ENCODE results near the gene MRPL34.

The MRPL34 gene

DNA sequence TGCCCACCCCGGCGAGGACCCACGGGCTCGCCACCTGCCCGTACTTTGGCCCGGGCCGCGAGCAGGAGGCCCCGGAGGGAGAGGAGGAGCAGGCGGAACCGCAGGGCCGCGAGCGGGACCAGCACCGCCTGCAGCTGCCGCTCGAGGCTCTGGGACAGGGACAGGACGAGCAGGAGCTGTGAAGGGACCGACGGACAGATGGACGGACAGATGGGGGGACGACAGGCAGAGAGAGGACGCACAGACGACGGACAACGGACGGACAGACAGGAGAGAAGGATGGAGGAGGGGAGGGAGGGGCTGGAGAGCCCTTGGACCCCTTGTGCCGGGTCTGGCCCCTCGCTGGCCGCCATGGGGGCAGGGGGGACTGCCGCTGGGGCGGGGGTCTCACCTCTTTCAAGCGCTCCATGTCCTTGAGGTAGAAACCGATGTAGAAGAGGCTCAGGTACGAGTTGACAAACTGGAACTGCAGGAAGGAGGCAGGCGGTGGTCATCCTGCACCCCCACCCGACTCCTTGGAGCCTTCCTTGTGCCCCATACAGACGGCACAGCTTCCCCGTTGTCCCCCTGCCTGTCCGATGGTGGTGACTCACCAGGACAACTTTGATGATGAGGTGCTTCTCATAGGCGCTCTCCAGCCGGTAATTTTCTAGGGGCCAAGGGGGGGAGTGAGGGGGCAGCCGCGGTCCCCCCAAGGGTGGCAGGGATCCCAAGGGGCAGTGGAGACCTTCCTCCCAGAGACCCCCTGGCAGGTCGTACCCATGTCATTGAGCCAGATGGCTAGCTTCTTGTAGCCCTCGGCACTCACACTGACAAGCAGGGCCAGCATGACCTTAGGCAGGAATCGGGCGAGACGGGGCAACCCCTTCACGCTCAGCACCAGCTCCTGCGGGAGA is 23.9 kb downstream of the MRPL34 start:
- no peak for DNase-seq

DNA sequence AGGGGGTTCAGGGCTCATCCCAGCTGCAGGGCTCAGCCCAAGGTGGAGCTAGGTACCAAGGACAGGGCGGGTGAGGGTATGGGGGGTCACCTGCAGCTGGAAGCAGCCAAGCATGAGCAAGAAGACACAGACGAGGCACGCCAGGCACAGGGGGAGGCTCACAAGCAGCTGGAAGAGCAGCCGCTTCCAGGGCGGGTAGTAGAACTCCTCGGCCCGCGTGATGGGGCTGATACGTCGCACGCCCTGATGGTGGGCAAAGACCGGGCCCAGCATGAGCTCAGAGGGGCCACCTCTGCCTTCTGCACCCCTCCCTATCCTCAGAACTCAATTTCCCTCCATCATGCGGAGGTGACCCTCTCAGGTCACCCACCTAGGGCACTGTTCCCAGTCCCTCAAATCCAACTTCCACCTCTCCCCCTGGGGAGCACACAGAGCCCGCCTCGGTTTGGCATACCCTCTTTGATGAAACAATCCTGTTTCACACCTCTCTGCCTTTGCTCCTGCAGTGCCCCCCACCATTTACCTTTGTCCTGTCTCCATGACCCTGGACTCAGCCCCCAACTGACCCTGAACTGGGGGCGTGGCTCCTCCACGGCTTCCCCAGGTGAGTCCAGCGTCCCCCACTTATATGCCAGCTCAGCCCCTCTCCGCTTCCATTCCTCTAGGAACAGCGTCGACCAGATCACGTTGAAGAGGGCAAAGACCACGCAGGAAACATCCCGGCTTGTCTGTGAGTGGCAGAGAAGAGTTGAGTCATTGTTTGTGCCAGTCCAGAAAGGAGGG is 24.8 kb downstream of the MRPL34 start:
- no peak for DNase-seq

DNA sequence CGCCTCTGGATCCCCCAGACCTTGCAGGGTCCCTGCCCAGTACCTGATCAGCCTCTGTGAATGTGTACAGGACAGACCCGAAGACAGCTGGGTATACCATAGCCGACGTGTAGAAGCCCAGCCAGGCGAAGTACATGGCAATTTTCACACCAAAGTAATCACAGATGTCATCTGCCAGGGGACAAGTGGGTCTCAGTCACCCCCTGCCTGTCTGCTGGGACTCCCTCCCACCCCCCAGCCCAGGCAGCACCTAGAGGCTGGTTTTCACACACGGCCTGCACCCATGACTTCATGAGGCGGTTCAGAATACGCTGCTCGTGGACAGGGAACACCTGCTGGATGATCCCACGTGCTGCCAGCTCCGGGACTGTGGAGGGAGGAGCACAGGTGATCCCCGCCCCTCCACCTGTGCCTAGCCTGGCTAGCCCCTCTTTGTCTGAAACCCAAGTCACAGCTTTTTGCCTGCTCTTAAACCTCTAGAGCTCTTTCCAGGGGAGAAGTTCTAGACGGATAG is 25.4 kb downstream of the MRPL34 start:
- no peak for DNase-seq

DNA sequence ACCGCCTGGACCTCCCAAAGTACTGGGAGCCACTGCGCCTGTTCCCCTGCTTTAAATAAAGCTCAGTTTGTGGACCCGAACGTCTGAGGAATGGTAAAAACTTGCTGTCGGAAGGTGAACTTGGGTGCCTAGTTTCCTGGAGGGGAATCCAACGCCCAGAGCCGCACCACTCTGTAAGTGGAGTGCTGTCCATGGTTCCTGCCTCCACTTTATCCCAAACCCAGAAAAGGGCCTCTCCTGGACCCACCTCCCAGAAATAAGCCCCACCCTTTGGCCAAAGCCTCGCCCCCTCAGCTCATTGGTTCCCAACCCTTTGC is 26.6 kb downstream of the MRPL34 start:
- no peak for DNase-seq

- no peak for DNase-seq
Observed at GRCh38 chr19:17332677-17333581, 27.3 kb downstream of the MRPL34 start.

- peak; percentile 66 for DNase-seq
Observed at GRCh38 chr19:17333611-17334413, 28.1 kb downstream of the MRPL34 start.

- peak; percentile 97 for DNase-seq
Observed at GRCh38 chr19:17334414-17335409, 29.0 kb downstream of the MRPL34 start, which contains the start of gene ANO8. Gene ANO8 (minus strand): TSS chr19:17334855. CDS start chr19:17334670, 185 bp downstream.

DNA sequence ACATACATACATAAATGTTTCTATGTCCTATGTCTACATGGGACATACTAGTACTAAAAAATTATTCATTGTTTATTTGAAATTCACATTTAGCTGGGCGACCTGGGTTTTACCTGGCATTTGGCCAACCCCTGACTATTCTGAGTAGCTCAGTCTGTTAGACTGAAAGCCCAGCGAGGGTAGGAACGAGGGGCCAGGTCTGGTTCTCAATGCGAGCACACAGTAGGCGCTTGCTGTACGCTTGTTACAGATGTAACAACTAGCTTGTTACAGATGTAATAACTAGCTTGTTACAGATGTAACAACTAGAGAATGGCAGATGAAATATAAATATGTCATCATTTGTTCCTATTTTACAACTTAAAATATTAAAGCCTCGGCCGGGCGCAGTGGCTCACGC is 29.9 kb downstream of the MRPL34 start:
- no peak for DNase-seq

DNA sequence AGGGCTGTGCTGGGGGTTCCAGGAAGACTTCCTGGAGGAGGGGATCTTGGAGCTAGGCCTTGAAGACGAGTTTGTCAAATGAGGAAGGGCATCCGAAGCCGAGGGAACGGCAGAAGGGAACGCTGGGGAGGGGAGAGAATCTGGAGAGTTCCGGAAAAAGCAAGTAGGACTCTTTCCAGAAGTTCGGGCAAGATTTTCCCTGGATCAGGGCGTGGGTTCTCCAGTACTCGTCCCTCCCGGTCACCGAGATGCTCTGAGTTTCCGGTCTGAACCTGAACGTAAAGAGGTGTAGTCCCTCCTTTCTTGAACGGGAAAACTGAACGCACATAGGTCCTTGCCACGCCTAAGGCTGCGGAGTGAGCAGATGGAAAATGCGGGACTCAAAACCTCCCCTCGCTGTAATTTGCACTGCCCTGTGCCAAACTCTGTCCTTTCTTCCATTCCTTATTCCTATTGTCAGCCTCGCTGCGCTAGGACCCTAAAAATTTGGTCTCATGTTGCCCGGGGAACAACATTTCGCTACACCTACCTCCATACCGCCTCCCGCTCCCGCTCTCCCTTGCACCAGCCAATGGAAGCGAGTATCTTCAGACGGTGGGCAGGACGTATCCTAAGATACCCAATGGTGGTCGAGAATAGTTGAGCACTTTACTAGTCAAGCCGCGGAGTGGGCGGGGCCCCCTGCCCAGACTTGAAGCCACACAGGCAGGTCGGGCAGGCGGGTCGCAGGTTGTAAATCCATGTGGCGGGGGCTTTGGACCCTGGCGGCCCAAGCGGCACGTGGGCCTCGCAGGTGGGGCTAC is 31.4 kb downstream of the MRPL34 start, which contains the start of gene GTPBP3:
GTPBP3 (plus strand) TSS at position 682 of the 803 bp plus-strand sequence; CDS start at position 741, 59 bp downstream.
- DNase-seq, result peak; percentile 93

GRCh38 chr19:17337675-17338432 is 32.2 kb downstream of the MRPL34 start:
- no peak for DNase-seq

DNA sequence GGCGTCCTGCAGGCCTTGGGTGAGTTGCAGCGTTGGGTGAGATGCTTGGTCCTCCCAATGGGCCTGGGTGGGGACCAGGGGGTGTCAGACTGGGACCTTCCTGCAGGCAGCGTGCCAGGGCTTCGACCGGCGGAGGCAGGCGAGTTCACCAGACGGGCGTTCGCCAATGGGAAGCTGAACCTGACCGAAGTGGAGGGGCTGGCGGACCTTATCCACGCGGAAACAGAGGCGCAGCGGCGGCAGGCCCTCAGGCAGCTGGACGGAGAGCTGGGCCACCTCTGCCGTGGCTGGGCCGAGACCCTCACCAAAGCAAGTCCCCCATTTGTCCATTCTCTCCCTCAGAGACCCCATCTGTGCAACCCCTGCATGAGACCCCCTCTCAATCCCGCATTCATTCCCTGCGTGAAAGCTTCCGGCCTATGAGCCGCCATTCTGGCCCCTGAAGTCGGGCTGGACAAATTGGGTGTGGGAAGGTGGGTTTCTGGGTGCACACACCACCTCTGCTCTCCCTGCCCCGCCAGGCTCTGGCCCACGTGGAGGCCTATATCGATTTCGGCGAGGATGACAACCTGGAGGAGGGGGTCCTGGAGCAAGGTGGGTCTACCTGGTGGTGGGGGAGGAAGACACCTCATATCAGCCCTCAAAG is 32.9 kb downstream of the MRPL34 start:
- DNase-seq, result no peak

DNA sequence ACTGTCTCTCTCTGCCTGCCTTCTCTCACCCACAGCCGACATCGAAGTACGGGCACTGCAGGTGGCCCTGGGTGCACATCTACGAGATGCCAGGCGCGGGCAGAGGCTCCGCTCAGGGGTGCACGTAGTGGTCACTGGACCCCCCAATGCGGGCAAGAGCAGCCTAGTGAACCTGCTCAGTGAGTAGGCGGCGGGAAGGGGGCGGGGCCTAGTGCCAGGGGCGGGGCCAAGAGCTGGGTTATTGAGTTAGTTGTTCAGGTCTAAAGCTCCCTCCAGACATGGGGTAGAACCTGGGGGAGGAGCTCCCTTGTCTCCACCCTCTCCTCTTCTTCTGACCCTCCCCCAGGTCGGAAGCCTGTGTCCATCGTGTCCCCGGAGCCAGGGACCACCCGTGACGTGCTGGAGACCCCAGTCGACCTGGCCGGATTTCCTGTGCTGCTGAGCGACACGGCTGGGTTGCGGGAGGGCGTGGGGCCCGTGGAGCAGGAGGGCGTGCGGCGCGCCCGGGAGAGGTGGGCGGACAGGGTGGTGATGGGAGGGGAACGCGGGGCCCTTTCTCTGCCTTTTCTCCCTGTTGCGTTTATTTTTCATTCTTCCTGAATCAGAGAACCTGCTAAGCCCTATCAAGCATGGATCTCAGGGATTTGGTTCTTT is 33.5 kb downstream of the MRPL34 start:
- no peak for DNase-seq

DNA sequence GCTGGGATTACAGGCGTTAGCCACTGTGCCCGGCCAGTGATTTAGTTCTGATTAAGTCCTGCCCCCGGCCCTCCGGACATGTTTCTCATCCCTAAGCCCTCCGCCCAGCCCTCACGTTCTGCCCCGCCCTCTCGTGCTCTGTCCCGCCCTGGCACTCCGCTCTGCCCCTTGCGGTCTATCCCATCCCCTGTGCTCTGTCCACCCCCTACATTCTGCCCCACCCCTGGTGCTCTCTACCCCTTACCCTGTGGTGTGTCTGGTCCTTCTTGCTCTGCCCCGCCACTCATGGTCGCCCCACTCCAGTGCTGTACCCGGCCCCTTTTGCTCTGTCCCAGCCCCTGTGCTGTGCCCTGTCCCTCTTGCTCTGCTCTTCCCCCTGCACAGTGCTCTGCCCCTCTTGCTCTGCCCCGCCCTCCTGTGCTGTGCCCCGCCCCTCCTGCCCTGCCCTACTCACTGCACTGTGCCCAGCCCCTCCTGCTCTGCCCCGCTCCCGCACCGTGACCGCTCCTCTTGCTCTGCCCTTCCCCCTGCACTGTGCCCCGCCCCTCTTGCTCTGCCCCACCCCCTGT is 34.7 kb downstream of the MRPL34 start:
- DNase-seq, result no peak

DNA sequence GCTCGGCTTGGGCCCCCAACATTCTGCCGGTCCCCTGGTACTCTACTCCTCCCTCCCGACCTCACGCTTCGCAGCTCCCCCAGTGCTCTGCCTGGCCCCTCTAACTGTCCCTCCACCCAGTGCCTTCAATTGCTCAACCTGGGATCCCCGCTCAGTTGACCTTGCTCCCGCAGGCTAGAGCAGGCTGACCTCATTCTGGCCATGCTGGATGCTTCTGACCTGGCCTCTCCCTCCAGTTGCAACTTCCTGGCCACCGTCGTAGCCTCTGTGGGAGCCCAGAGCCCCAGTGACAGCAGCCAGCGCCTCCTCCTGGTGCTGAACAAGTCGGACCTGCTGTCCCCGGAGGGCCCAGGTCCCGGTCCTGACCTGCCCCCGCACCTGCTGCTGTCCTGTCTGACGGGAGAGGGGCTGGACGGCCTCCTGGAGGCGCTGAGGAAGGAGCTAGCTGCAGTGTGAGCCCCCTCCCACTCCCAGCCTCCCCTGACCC is 35.2 kb downstream of the MRPL34 start:
- DNase-seq, result no peak

DNA sequence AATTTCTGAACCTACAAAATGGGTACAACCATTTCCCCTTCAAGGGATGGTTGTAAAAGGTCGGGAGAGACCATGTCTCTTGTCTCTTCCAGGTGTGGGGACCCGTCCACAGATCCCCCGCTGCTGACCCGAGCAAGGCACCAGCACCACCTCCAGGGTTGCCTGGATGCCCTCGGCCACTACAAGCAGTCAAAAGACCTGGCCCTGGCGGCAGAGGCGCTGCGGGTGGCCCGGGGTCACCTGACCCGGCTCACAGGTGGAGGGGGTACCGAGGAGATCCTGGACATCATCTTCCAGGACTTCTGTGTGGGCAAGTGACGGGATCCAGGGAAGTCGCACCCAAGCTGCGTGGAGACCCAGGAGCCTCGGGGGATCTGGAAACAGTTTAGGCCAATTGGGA is 35.7 kb downstream of the MRPL34 start:
- DNase-seq, result no peak

- no peak for DNase-seq
Observed at GRCh38 chr19:17341845-17342244, 36.2 kb downstream of the MRPL34 start.

- peak; percentile 72 for DNase-seq
Observed at GRCh38 chr19:17346109-17346671, 40.5 kb downstream of the MRPL34 start.
